HepG2 (cell line): ENCODE measurements around the gene FUCA2. TPM values are rescaled to one million over a fixed set of nuclear protein-coding genes. Genes with fewer than 3 reads are reported as not detected.
A peak's percentile ranks its signal among the peaks of the same experiment; 100 is the strongest.

ENCODE experiments used
- ATAC-seq: fragments of 200-7000 bp; cut with Tn5 transposase; 3 replicates; pipeline ENCODE4 v1.9.1; 2020; ENCODE audit warnings: mild to moderate bottlenecking, moderate library complexity
- BruUV-seq: library from RNA; stranded (reverse); fragments of 400-500 nt; replicated peaks from 2 replicates; lab custom pipeline; 2021; lab: Mats Ljungman, UMichigan
- CTCF ChIA-PET: fragments of 300-600 bp; formaldehyde crosslinking; extraction: SDS; loops from one replicate; lab custom pipeline; 2021; ENCODE audit warnings: low total read pairs, inconsistent platforms, low intra/inter-chr PET ratio; lab: Yijun Ruan, JAX
- POLR2A ChIA-PET: fragments of 350-600 bp; sonication (Branson Sonifier 250); formaldehyde crosslinking; loops from one replicate; lab custom pipeline; 2020; ENCODE audit warnings: antibody characterized with exemption, inconsistent platforms; lab: Yijun Ruan, JAX
- DNase-seq: peaks from one replicate; pipeline ENCODE4 v3.0.0-alpha.2; 2015; ENCODE audit warnings: low spot score
- FAIRE-seq: peaks from 3 replicates; lab custom pipeline; 2011; peaks lifted over from hg19 to GRCh38; lab: Jason Lieb, UNC
- H2AFZ ChIP-seq: one replicate; pipeline ENCODE4 v1.6.1; 2011; ENCODE audit warnings: low read length, inconsistent platforms
- H3K27ac ChIP-seq: fragments of 300-600 bp; 3 replicates; pipeline ENCODE4 v1.8.0; 2011; ENCODE audit warnings: mixed run types, mild to moderate bottlenecking, mixed read lengths, low read length, inconsistent platforms; ENCODE audit not compliant: insufficient read depth; ENCODE audit errors: extremely low read length
- H3K27me3 ChIP-seq, 2 experiments: fragments of 200-600 bp in 1 of 2; 2 replicates in 1 of 2; 3 replicates in 1 of 2; pipeline versions ENCODE4 v1.6.0 to v1.8.0; 2011; ENCODE audit warnings: low read length in 2 of 2, mild to moderate bottlenecking in 2 of 2, moderate library complexity in 2 of 2, inconsistent platforms in 1 of 2; ENCODE audit not compliant: insufficient read depth in 2 of 2, control insufficient read depth in 1 of 2
- H3K36me3 ChIP-seq, 2 experiments: fragments of 200-600 bp in 1 of 2; replicated peaks in 1 of 2; 2 replicates in 1 of 2; 3 replicates in 1 of 2; pipeline versions ENCODE4 v1.5.1 to v1.8.0; 2011; ENCODE audit warnings: low read length in 2 of 2, inconsistent platforms in 1 of 2; ENCODE audit not compliant: insufficient read depth in 2 of 2, control insufficient read depth in 1 of 2
- H3K4me1 ChIP-seq: 2 replicates; pipeline ENCODE4 v1.5.1; 2012; ENCODE audit warnings: low read length, inconsistent platforms; ENCODE audit not compliant: insufficient read depth
- H3K4me2 ChIP-seq: 2 replicates; pipeline ENCODE4 v1.6.0; 2011; ENCODE audit warnings: low read depth, low read length, inconsistent platforms
- H3K4me3 ChIP-seq, 3 experiments: fragments of 200-600 bp in 1 of 3; sonication (generic), shearing (Covaris generic) in 1 of 3; replicated peaks in 1 of 3; 2 replicates each; pipeline ENCODE4 v1.5.1; 2011 to 2016; ENCODE audit warnings: low read length in 3 of 3, inconsistent platforms in 2 of 3, low read depth in 2 of 3, mild to moderate bottlenecking in 2 of 3, control low read depth in 1 of 3, mixed read lengths in 1 of 3; ENCODE audit not compliant: insufficient read depth in 1 of 3
- H3K79me2 ChIP-seq: one replicate; pipeline ENCODE4 v1.6.1; 2011; ENCODE audit warnings: low read length, inconsistent platforms; ENCODE audit not compliant: insufficient read depth
- H3K9ac ChIP-seq: 2 replicates; pipeline ENCODE4 v1.6.0; 2011; ENCODE audit warnings: mild to moderate bottlenecking, low read depth, low read length, inconsistent platforms; ENCODE audit not compliant: insufficient read depth
- H3K9me3 ChIP-seq: 2 replicates; pipeline ENCODE4 v1.5.1; 2012; ENCODE audit warnings: mild to moderate bottlenecking, low read length
- H4K20me1 ChIP-seq: 2 replicates; pipeline ENCODE4 v1.6.0; 2011; ENCODE audit warnings: inconsistent platforms, mild to moderate bottlenecking, low read length, moderate library complexity; ENCODE audit not compliant: insufficient read depth
- EEA1 ChIP-seq: sonication (generic); formaldehyde crosslinking; IDR thresholded peaks from 2 replicates; pipeline ENCODE4 v1.5.1; 2020; ENCODE audit warnings: mild to moderate bottlenecking, missing genetic modification reagents, borderline replicate concordance
- FOXK1 ChIP-seq: sonication (generic); formaldehyde crosslinking; IDR thresholded peaks from 2 replicates; pipeline ENCODE4 v1.4.0; 2020; ENCODE audit warnings: low read depth, missing genetic modification reagents, borderline replicate concordance
- HHEX ChIP-seq: IDR thresholded peaks from 2 replicates; pipeline ENCODE4 v1.6.1; 2016; ENCODE audit warnings: control low read depth
- MAZ ChIP-seq, 2 experiments: sonication (generic) in 1 of 2; formaldehyde crosslinking in 1 of 2; IDR thresholded peaks; 2 replicates each; pipeline versions ENCODE4 v1.5.0 to v1.6.1; 2012 to 2020; ENCODE audit warnings: low read depth in 2 of 2, mild to moderate bottlenecking in 2 of 2, borderline replicate concordance in 1 of 2, improper control_type of control experiment in 1 of 2, low read length in 1 of 2, missing genetic modification reagents in 1 of 2, moderate library complexity in 1 of 2
- MED13 ChIP-seq: sonication (generic); formaldehyde crosslinking; IDR thresholded peaks from 2 replicates; pipeline ENCODE4 v1.5.0; 2020; ENCODE audit warnings: missing genetic modification reagents
- PITX1 ChIP-seq: sonication (generic); formaldehyde crosslinking; IDR thresholded peaks from 2 replicates; pipeline ENCODE4 v1.5.1; 2020; ENCODE audit warnings: mild to moderate bottlenecking, missing genetic modification reagents
- ZFAT ChIP-seq: sonication (generic); formaldehyde crosslinking; conservative IDR thresholded peaks from 2 replicates; pipeline ENCODE4 v1.8.1; 2023; ENCODE audit warnings: missing genetic modification reagents, inconsistent platforms
- ZNF121 ChIP-seq: sonication (generic); formaldehyde crosslinking; IDR thresholded peaks from 2 replicates; pipeline ENCODE4 v1.5.0; 2020; ENCODE audit warnings: mild to moderate bottlenecking, missing genetic modification reagents
- ZNF230 ChIP-seq: sonication (generic); formaldehyde crosslinking; IDR thresholded peaks from 2 replicates; pipeline ENCODE4 v1.4.0; 2020; ENCODE audit warnings: mild to moderate bottlenecking, missing genetic modification reagents
- ZNF326 ChIP-seq: sonication (generic); formaldehyde crosslinking; IDR thresholded peaks from 2 replicates; pipeline ENCODE4 v1.4.0; 2020; ENCODE audit warnings: missing genetic modification reagents, borderline replicate concordance
- ZNF331 ChIP-seq: sonication (generic); formaldehyde crosslinking; IDR thresholded peaks from 2 replicates; pipeline ENCODE4 v1.4.0; 2020; ENCODE audit warnings: missing genetic modification reagents
- WGBS: methylation state at CpG from one replicate; pipeline ENCODE4 v1.1.6; 2017; ENCODE audit warnings: low lambda C conversion rate; 5-methylcytosine and 5-hydroxymethylcytosine counted together
- in situ Hi-C: cut with HindIII; loops from 2 replicates; pipeline ENCODE4 v1.10.0; 2017; ENCODE audit warnings: low pct_unique_long_range_greater_than_20kb; ENCODE audit not compliant: extremely low pct_ligation_motif_present
- intact Hi-C: fragments of 100-400 bp; cut with micrococcal nuclease; formaldehyde crosslinking; loops from one replicate; pipeline ENCODE4 v1.10.0; 2022; ENCODE audit not compliant: unreplicated experiment
- polyA plus RNA-seq, 8 experiments: library from polyadenylated mRNA; depleted of rRNA in 3 of 8; stranded (reverse) in 7 of 8; unstranded in 1 of 8; fragments of >200 nt; fragmentation: Illumina TruSeq in 4 of 8; extraction: Trizol in 4 of 8; gene quantifications; 2 replicates each; pipeline versions ENCODE4 v1.2.1 to v1.2.3, GENCODE V29; 2011 to 2016; ENCODE audit warnings: low read depth in 4 of 8, missing spikeins in 1 of 8, mixed read lengths in 1 of 8; ENCODE audit not compliant: insufficient read depth in 1 of 8
- total RNA-seq, 5 experiments: library from RNA; depleted of rRNA; stranded (reverse); fragments of >200 nt; fragmentation: Illumina TruSeq; extraction: Trizol; gene quantifications; 2 replicates each; pipeline ENCODE4 v1.2.3, GENCODE V29; 2016; ENCODE audit warnings: low read depth in 1 of 5
- TF ChIP-seq, protein P1 (sequence below): sonication (generic); formaldehyde crosslinking; IDR thresholded peaks from 2 replicates; pipeline ENCODE4 v1.8.1; 2023; ENCODE audit warnings: mild to moderate bottlenecking, missing genetic modification reagents, borderline replicate concordance
- TF ChIP-seq, protein P2 (sequence below): IDR thresholded peaks from 2 replicates; pipeline ENCODE4 v1.6.1; 2016; ENCODE audit warnings: missing genetic modification reagents, missing compliant biosample characterization
- TF ChIP-seq, protein P3 (sequence below): sonication (generic); formaldehyde crosslinking; IDR thresholded peaks from 2 replicates; pipeline ENCODE4 v1.4.0; 2020; ENCODE audit warnings: missing genetic modification reagents

FUCA2 gene
- total and polyA plus RNA-seq, 2 of the 13 experiments (the other 11 are each of a cell fraction or from before 2014, with no cell fraction given) = 87.4 to 144 TPM

DNA sequence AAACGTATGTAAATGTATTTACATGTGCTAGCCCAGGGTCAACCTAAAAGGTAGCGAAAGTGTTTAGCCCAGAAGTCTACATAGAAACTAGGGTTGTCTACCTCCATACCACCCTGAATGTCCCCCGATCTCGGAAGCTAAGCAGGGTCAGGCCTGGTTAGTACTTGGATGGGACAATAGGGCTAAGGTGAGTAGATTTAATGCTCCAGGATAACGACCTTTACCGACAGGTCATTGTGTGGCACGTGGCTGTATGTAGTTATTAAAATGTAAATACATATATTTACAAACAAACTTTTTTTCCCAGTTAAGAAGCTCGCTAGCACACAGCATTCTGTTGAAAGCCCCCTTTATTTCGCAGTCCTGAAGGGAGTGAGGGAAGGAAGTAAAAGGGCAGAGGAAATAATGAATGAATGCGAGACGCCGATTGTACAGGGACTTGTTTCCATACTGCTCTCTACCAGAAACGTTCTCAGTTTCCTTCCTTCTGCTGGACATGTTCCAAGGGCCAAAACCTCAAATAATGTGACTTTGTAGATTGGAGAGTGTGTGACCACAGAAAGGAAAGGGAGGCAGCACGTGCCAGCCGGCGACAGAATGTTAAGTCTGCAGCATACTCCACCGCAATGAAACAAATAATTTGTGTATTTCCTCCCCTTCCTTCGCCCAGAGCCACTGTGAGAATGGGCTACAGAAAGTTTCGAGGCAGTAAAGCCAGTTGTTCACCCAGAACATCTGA, 61.6 kb downstream of the FUCA2 start (continued):
- TF ChIP-seq, protein P1, sequence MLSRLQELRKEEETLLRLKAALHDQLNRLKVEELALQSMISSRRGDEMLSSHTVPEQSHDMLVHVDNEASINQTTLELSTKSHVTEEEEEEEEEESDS (CRISPR knock-in tag) = peak; percentile 50; the same call in 1 of the 2 replicates
- TF ChIP-seq ZNF331 (CRISPR knock-in tag) (peak; percentile 62; the same call in 1 of the 2 replicates), PITX1 (no peak), EEA1 (CRISPR knock-in tag) (no peak; the same call in 1 of the 2 replicates), HHEX (CRISPR knock-in tag) (0 out of 2 replicates have a peak, but pooled peaks have one; percentile 40), ZFAT (peak; percentile 55; the same call in 1 of the 2 replicates), FOXK1 (CRISPR knock-in tag) (0 out of 2 replicates have a peak, but pooled peaks have one; percentile 14)
- TF ChIP-seq, protein P2, sequence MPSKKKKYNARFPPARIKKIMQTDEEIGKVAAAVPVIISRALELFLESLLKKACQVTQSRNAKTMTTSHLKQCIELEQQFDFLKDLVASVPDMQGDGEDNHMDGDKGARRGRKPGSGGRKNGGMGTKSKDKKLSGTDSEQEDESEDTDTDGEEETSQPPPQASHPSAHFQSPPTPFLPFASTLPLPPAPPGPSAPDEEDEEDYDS (CRISPR knock-in tag) = peak; percentile 20; the same call in 1 of the 2 replicates

DNA sequence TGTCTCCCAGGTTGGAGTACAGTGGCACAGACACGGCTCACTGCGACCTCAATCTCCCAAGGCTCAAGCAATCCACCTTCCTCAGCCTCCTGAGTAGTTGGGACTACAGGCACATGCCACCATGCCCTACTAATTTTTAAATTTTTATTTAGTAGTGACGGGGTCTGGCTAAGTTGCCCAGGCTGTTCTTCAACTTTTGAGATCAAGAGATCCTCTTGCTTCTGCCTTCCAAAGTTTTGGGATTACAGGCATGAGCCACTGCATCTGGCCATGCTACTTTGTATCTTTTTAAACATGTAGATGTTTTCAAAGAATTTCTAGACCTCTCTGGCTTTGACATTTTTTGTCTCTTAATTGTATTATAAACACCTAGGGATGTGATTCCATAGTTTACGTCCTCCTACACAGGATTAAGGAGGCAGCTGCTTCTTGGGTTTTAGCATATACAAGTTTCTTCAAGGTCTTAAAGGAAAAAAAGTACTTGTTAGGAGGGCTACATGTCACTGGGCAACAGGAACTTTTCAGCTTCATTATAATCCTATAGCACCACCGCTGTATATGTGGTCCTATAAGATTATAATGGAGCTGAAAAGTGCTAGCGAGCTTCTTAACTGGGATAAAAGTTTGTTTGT, 62.3 kb downstream of the FUCA2 start:
- Histone ChIP-seq H4K20me1 (no peaks in the 10 kb centered on the region), H3K27me3 (no peaks in the 10 kb centered on the region; a peak in 2 of 5 replicates), H3K27ac (peak overlapping the region; percentile 86), H3K9ac (peak overlapping the region; percentile 93), H3K9me3 (no peaks in the 10 kb centered on the region), H3K4me1 (peaks cover 36% of the 10 kb centered on the region), H3K79me2 (peaks cover 54% of the 10 kb centered on the region), H3K4me2 (peak overlapping the region; percentile 90), H2AFZ (peak overlapping the region; percentile 99), H3K4me3 (peak overlapping the region; percentile 73 to 96 (median 92)), H3K36me3 (peaks cover 2 to 5% of the 10 kb centered on the region in 2 experiments; a peak in 3 of 5 replicates)
- ATAC-seq (no peak), DNase-seq (no peak), FAIRE-seq (no peak)
- TF ChIP-seq ZNF326 (CRISPR knock-in tag) (no peak), MED13 (CRISPR knock-in tag) (no peak), ZNF230 (CRISPR knock-in tag) (no peak), ZNF121 (CRISPR knock-in tag) (peak; percentile 87; the same call in 1 of the 2 replicates), MAZ (IDR thresholded peaks at IDR 0.05; ENCODE audit: borderline replicate concordance, low read depth, low read length) (no peak), MAZ (CRISPR knock-in tag; IDR thresholded peaks at IDR 0.05; ENCODE audit: low read depth) (no peak)
- TF ChIP-seq, protein P3, sequence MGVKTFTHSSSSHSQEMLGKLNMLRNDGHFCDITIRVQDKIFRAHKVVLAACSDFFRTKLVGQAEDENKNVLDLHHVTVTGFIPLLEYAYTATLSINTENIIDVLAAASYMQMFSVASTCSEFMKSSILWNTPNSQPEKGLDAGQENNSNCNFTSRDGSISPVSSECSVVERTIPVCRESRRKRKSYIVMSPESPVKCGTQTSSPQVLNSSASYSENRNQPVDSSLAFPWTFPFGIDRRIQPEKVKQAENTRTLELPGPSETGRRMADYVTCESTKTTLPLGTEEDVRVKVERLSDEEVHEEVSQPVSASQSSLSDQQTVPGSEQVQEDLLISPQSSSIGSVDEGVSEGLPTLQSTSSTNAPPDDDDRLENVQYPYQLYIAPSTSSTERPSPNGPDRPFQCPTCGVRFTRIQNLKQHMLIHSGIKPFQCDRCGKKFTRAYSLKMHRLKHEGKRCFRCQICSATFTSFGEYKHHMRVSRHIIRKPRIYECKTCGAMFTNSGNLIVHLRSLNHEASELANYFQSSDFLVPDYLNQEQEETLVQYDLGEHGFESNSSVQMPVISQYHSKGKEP = no peak
- 69% methylated on average over 6 of the region's 6 CpGs for WGBS
- no TSS peak for BruUV-seq
- CTCF ChIA-PET = no interaction called here
- POLR2A ChIA-PET = interaction anchor here (1.8 kb wide), 1 partner anchor 15 kb away, joined by 18 read pairs; no protein-coding TSS in a partner anchor
- intact Hi-C loops (no loop called here), in situ Hi-C loops (no loop called here)
